GM18867 (cell line): Measurements from ENCODE around the gene SETD4.
A peak's percentile ranks its signal among the peaks of the same experiment; 100 is the strongest.

Experiments
- ATAC-seq: cut with Tn5 transposase; IDR thresholded peaks from one replicate; pipeline ENCODE4 v1.9.1; 2021; ENCODE audit warnings: mild to moderate bottlenecking, moderate library complexity; ENCODE audit not compliant: unreplicated experiment

Gene SETD4

GRCh38 chr21:36021251-36021837 is 39.0 kb downstream of the SETD4 start:
- ATAC-seq: peak; percentile 89

GRCh38 chr21:36015045-36015444 is 45.3 kb downstream of the SETD4 start:
- no peak for ATAC-seq

- no peak for ATAC-seq
Measured at GRCh38 chr21:36010801-36011200, 49.5 kb downstream of the SETD4 start.

- no peak for ATAC-seq
Measured at GRCh38 chr21:36008505-36008904, 51.8 kb downstream of the SETD4 start.

- no peak for ATAC-seq
Measured at GRCh38 chr21:36005879-36006400, 54.4 kb downstream of the SETD4 start.

GRCh38 chr21:36005018-36005417 is 55.3 kb downstream of the SETD4 start:
- no peak for ATAC-seq

GRCh38 chr21:36004441-36004840 is 55.9 kb downstream of the SETD4 start:
- ATAC-seq: no peak

GRCh38 chr21:36003776-36004175 is 56.5 kb downstream of the SETD4 start:
- no peak for ATAC-seq

GRCh38 chr21:35996217-35996616 is 64.1 kb downstream of the SETD4 start:
- no peak for ATAC-seq

GRCh38 chr21:35995522-35996088 is 64.7 kb downstream of the SETD4 start:
- ATAC-seq: no peak

- no peak for ATAC-seq
Measured at GRCh38 chr21:35994613-35995012, 65.7 kb downstream of the SETD4 start.

- no peak for ATAC-seq
Measured at GRCh38 chr21:35993875-35994490, 66.3 kb downstream of the SETD4 start.

- ATAC-seq: no peak
Measured at GRCh38 chr21:35991131-35991530, 69.2 kb downstream of the SETD4 start.

GRCh38 chr21:35990609-35991008 is 69.7 kb downstream of the SETD4 start:
- ATAC-seq: no peak

GRCh38 chr21:35989138-35989735 is 71.1 kb downstream of the SETD4 start:
- no peak for ATAC-seq

GRCh38 chr21:35988416-35989137 is 71.7 kb downstream of the SETD4 start:
- no peak for ATAC-seq

GRCh38 chr21:35987475-35987874 is 72.9 kb downstream of the SETD4 start:
- ATAC-seq: no peak

GRCh38 chr21:35984654-35985361 is 75.5 kb downstream of the SETD4 start:
- ATAC-seq: no peak
